ENCODE data around the gene NRXN3.

Gene NRXN3

GRCh38 chr14:79407572-79407971 lies 1237.4 kb downstream of the NRXN3 start:
- no peak for DNase-seq

- DNase-seq = no peak
Observed at GRCh38 chr14:79408696-79409095, 1238.5 kb downstream of the NRXN3 start.

- DNase-seq = no peak
Observed at GRCh38 chr14:79411403-79412174, 1241.4 kb downstream of the NRXN3 start.

- DNase-seq = no peak
Observed at GRCh38 chr14:79412822-79413221, 1242.6 kb downstream of the NRXN3 start.

GRCh38 chr14:79413734-79414428 lies 1243.7 kb downstream of the NRXN3 start:
- no peak for DNase-seq

GRCh38 chr14:79415726-79416125 lies 1245.6 kb downstream of the NRXN3 start:
- DNase-seq = no peak

- DNase-seq = no peak
Observed at GRCh38 chr14:79417961-79418360, 1247.8 kb downstream of the NRXN3 start.

- DNase-seq = no peak
Observed at GRCh38 chr14:79418649-79419415, 1248.7 kb downstream of the NRXN3 start.

GRCh38 chr14:79419571-79420327 lies 1249.6 kb downstream of the NRXN3 start:
- no peak for DNase-seq

- DNase-seq = no peak
Observed at GRCh38 chr14:79420725-79421124, 1250.6 kb downstream of the NRXN3 start.

GRCh38 chr14:79421811-79422210 lies 1251.6 kb downstream of the NRXN3 start:
- no peak for DNase-seq

GRCh38 chr14:79424462-79424861 lies 1254.3 kb downstream of the NRXN3 start:
- DNase-seq = no peak

GRCh38 chr14:79426103-79426755 lies 1256.1 kb downstream of the NRXN3 start:
- no peak for DNase-seq

GRCh38 chr14:79432640-79433039 lies 1262.5 kb downstream of the NRXN3 start:
- DNase-seq = no peak

- DNase-seq = no peak
Observed at GRCh38 chr14:79436335-79436734, 1266.2 kb downstream of the NRXN3 start.

- DNase-seq = no peak
Observed at GRCh38 chr14:79437951-79438350, 1267.8 kb downstream of the NRXN3 start.

- DNase-seq = no peak
Observed at GRCh38 chr14:79438696-79439342, 1268.6 kb downstream of the NRXN3 start.

GRCh38 chr14:79442786-79443185 lies 1272.6 kb downstream of the NRXN3 start:
- DNase-seq = no peak

GRCh38 chr14:79443602-79444001 lies 1273.4 kb downstream of the NRXN3 start:
- no peak for DNase-seq

- no peak for DNase-seq
Observed at GRCh38 chr14:79448960-79449359, 1278.8 kb downstream of the NRXN3 start.

- no peak for DNase-seq
Observed at GRCh38 chr14:79451601-79452000, 1281.4 kb downstream of the NRXN3 start.

- no peak for DNase-seq
Observed at GRCh38 chr14:79453276-79453675, 1283.1 kb downstream of the NRXN3 start.

All from CD4-positive, alpha-beta T cell treated with Interleukin-10 for 1 hour (primary cell).